HG02571 (cell line): Measurements from ENCODE around the gene AKT3.
"Not testable (repeated sequence)": the region's sequence is repeated elsewhere in the genome, so short reads cannot be mapped to it uniquely, and the experiment has no call there.

Experiments
- ATAC-seq: cut with Tn5 transposase; IDR thresholded peaks from one replicate; pipeline ENCODE4 v1.9.1; 2021; ENCODE audit warnings: mild to moderate bottlenecking, moderate library complexity; ENCODE audit not compliant: unreplicated experiment

Gene AKT3

GRCh38 chr1:243850202-243850451 is at the start of gene AKT3:
Gene AKT3 (minus strand): TSS chr1:243850243. CDS start chr1:243843170, 7,073 bp downstream.
- peak; percentile 58 for ATAC-seq

- ATAC-seq = no peak
These were observed 48.2 kb upstream of the AKT3 start for GRCh38 chr1:243898278-243898677.

GRCh38 chr1:243896313-243896712 is 46.3 kb upstream of the AKT3 start:
- no peak for ATAC-seq

- ATAC-seq = no peak
These were observed 42.4 kb upstream of the AKT3 start for GRCh38 chr1:243892456-243892855.

GRCh38 chr1:243890576-243890975 is 40.5 kb upstream of the AKT3 start:
- ATAC-seq = no peak

- ATAC-seq = no peak
These were observed 35.8 kb upstream of the AKT3 start for GRCh38 chr1:243885806-243886205.

GRCh38 chr1:243884603-243885002 is 34.6 kb upstream of the AKT3 start:
- no peak for ATAC-seq

- no peak for ATAC-seq
These were observed 33.5 kb upstream of the AKT3 start for GRCh38 chr1:243883551-243883950.

GRCh38 chr1:243882276-243882675 is 32.2 kb upstream of the AKT3 start:
- no peak for ATAC-seq

- not testable (repeated sequence) for ATAC-seq
These were observed 27.0 kb upstream of the AKT3 start for GRCh38 chr1:243877058-243877457.

GRCh38 chr1:243855616-243856318 is 5.7 kb upstream of the AKT3 start:
- ATAC-seq = no peak

- no peak for ATAC-seq
These were observed 1.7 kb upstream of the AKT3 start for GRCh38 chr1:243851765-243852164.

GRCh38 chr1:243851257-243851756 is 1.3 kb upstream of the AKT3 start:
- ATAC-seq = no peak

GRCh38 chr1:243850452-243851256 is 611 bp upstream of the AKT3 start:
- peak; percentile 46 for ATAC-seq

- peak; percentile 13 for ATAC-seq
These were observed 432 bp downstream of the AKT3 start for GRCh38 chr1:243849421-243850201.

- ATAC-seq = no peak
These were observed 1.1 kb downstream of the AKT3 start for GRCh38 chr1:243848858-243849420.

- no peak for ATAC-seq
These were observed 1.7 kb downstream of the AKT3 start for GRCh38 chr1:243848165-243848857.

- ATAC-seq = no peak
These were observed 3.3 kb downstream of the AKT3 start for GRCh38 chr1:243846761-243847160.

- no peak for ATAC-seq
These were observed 4.2 kb downstream of the AKT3 start for GRCh38 chr1:243845888-243846287.

GRCh38 chr1:243844186-243844585 is 5.9 kb downstream of the AKT3 start:
- ATAC-seq = no peak
